Stimulated activated CD4-positive, alpha-beta T cell treated with anti-CD3 and anti-CD28 coated beads, Interleukin-4, amount 100 ng/mL, for 48 hours (primary cell): ENCODE data around the gene NELFE.
A peak's percentile ranks its signal among the peaks of the same experiment; 100 is the strongest.

ENCODE experiments used
- DNase-seq, 2 donors: peaks; one replicate each; pipeline ENCODE4 v3.0.0-alpha.2; 2020; ENCODE audit warnings: low read depth in 2 of 2

The NELFE gene

GRCh38 chr6:31972709-31973350, 14.1 kb upstream of the NELFE start:
- no peak for DNase-seq

- DNase-seq = peak; percentile 96 to 97
Observed at GRCh38 chr6:31971993-31972708, 13.4 kb upstream of the NELFE start, which contains the start of gene DXO. Gene DXO, minus strand, starts transcription at chr6:31972138. Its CDS starts 463 bp downstream, at chr6:31971675.

GRCh38 chr6:31971279-31971992, 12.7 kb upstream of the NELFE start:
- DNase-seq = no peak

GRCh38 chr6:31970604-31971271, 12.0 kb upstream of the NELFE start:
- no peak for DNase-seq

- no peak for DNase-seq
Observed at GRCh38 chr6:31969712-31970603, 11.2 kb upstream of the NELFE start.

GRCh38 chr6:31968791-31969711, 10.3 kb upstream of the NELFE start:
- DNase-seq = no peak

GRCh38 chr6:31968326-31968725, 9.6 kb upstream of the NELFE start:
- DNase-seq = no peak

- DNase-seq = no peak
Observed at GRCh38 chr6:31967926-31968320, 9.2 kb upstream of the NELFE start.

- DNase-seq = no peak
Observed at GRCh38 chr6:31966997-31967925, 8.5 kb upstream of the NELFE start.

GRCh38 chr6:31966506-31966905, 7.7 kb upstream of the NELFE start:
- DNase-seq = no peak

GRCh38 chr6:31965700-31966099, 6.9 kb upstream of the NELFE start:
- no peak for DNase-seq

GRCh38 chr6:31963921-31964320, 5.2 kb upstream of the NELFE start:
- DNase-seq = no peak

GRCh38 chr6:31961616-31962015, 2.8 kb upstream of the NELFE start:
- no peak for DNase-seq

- DNase-seq = no peak
Observed at GRCh38 chr6:31958412-31958740, 395 bp downstream of the NELFE start.

GRCh38 chr6:31956796-31957195, 2.0 kb downstream of the NELFE start:
- no peak for DNase-seq

- DNase-seq = no peak
Observed at GRCh38 chr6:31954511-31954910, 4.3 kb downstream of the NELFE start.

- DNase-seq = no peak
Observed at GRCh38 chr6:31952890-31953289, 5.9 kb downstream of the NELFE start.

- peak in 1 of 2 donors; percentile 35 for DNase-seq
Observed at GRCh38 chr6:31952140-31952805, 6.5 kb downstream of the NELFE start.
